ENCODE data around the gene CLCN3. TPM values are rescaled to one million over a fixed set of nuclear protein-coding genes. Genes with fewer than 3 reads are reported as not detected.

CLCN3 gene
- total RNA-seq, 1 experiment from 2014 or later = 38.3 TPM

DNA sequence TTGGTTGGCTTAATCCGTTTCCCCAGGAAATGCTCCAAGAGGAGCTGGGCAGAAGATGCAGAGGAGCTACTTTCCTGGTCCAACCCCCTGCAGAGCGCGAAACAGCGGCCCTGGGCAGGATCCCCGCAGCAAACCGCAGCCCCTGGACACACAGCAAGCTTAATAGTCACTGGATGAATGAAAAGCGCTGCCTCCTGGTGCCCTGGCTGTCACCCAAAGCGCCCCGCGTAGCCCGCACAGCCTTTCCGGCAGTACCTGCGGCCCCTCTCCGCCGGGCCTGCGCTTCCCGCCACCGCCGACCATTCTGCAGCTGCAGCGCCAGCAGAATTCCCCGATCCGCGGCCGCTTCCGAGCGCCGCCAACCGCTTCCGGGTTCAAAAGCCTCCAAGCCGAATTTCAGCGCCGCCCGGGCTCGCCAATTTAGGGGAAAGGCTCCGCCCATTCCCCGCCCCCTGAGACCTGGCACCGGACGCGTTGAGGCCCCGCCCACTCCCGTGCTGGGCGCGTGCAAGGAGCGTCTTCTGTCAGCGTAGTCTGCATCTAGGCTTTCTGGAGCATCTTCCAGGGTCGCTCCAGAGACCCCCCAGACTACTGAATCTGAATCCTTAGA, 137.3 kb downstream of the CLCN3 start, which contains the start of gene HPF1:
Gene HPF1, minus strand, starts transcription at position 370 of the 610 bp plus-strand sequence. Its CDS starts 67 bp downstream, at position 303.
- in situ Hi-C loops (cut with HindIII; ENCODE audit: low pct_unique_long_range_greater_than_20kb, low sequenced_read_pairs) = no loop called here
- Histone ChIP-seq H3K4me1 (ENCODE audit: control insufficient read depth, insufficient read depth, low read length) (peaks cover 6% of the 10 kb centered on the region), H3K4me3 (ENCODE audit: low read depth in 2 of 2, low read length in 2 of 2) (peak within 1 kb of the TSS; percentile 87 to 92), H3K36me3 (ENCODE audit: control insufficient read depth, insufficient read depth, low read length) (peaks cover 1% of the 10 kb centered on the region; the same call in 1 of the 2 replicates), H3K9me3 (ENCODE audit: control insufficient read depth, insufficient read depth, low read depth, low read length) (no peaks in the 10 kb centered on the region), H3K27ac (ENCODE audit: low read length) (peak within 1 kb of the TSS; percentile 84), H3K27me3 (ENCODE audit: control insufficient read depth, insufficient read depth, low read length) (no peaks in the 10 kb centered on the region)
- ATAC-seq (peak; percentile 97), DNase-seq (ENCODE audit: low read depth, low spot score) (peak; percentile 48)
- TF ChIP-seq SIN3A (IDR thresholded peaks at IDR 0.05; ENCODE audit: borderline replicate concordance, insufficient read depth, low read depth, low read length) (peak; percentile 5; the same call in 1 of the 2 replicates), POLR2AphosphoS5 (IDR thresholded peaks at IDR 0.05; ENCODE audit: low read depth, low read length) (peak; percentile 57), TCF7L2 (IDR thresholded peaks at IDR 0.05; ENCODE audit: low read depth, low read length) (no peak)
- TF ChIP-seq, protein P1, sequence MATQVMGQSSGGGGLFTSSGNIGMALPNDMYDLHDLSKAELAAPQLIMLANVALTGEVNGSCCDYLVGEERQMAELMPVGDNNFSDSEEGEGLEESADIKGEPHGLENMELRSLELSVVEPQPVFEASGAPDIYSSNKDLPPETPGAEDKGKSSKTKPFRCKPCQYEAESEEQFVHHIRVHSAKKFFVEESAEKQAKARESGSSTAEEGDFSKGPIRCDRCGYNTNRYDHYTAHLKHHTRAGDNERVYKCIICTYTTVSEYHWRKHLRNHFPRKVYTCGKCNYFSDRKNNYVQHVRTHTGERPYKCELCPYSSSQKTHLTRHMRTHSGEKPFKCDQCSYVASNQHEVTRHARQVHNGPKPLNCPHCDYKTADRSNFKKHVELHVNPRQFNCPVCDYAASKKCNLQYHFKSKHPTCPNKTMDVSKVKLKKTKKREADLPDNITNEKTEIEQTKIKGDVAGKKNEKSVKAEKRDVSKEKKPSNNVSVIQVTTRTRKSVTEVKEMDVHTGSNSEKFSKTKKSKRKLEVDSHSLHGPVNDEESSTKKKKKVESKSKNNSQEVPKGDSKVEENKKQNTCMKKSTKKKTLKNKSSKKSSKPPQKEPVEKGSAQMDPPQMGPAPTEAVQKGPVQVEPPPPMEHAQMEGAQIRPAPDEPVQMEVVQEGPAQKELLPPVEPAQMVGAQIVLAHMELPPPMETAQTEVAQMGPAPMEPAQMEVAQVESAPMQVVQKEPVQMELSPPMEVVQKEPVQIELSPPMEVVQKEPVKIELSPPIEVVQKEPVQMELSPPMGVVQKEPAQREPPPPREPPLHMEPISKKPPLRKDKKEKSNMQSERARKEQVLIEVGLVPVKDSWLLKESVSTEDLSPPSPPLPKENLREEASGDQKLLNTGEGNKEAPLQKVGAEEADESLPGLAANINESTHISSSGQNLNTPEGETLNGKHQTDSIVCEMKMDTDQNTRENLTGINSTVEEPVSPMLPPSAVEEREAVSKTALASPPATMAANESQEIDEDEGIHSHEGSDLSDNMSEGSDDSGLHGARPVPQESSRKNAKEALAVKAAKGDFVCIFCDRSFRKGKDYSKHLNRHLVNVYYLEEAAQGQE (IDR thresholded peaks at IDR 0.05; ENCODE audit: insufficient read depth in 1 of 2, low read depth in 2 of 2, low read length in 1 of 2) = no peak
- TF ChIP-seq, protein P2, sequence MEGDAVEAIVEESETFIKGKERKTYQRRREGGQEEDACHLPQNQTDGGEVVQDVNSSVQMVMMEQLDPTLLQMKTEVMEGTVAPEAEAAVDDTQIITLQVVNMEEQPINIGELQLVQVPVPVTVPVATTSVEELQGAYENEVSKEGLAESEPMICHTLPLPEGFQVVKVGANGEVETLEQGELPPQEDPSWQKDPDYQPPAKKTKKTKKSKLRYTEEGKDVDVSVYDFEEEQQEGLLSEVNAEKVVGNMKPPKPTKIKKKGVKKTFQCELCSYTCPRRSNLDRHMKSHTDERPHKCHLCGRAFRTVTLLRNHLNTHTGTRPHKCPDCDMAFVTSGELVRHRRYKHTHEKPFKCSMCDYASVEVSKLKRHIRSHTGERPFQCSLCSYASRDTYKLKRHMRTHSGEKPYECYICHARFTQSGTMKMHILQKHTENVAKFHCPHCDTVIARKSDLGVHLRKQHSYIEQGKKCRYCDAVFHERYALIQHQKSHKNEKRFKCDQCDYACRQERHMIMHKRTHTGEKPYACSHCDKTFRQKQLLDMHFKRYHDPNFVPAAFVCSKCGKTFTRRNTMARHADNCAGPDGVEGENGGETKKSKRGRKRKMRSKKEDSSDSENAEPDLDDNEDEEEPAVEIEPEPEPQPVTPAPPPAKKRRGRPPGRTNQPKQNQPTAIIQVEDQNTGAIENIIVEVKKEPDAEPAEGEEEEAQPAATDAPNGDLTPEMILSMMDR (IDR thresholded peaks at IDR 0.05) = no peak
- no TSS peak for BruUV-seq (replicated peaks)
- ChIA-PET POLR2A (no interaction called here), CTCF (no interaction called here)
- intact Hi-C loops (cut with micrococcal nuclease; ENCODE audit: unreplicated experiment) = no loop called here

DNA sequence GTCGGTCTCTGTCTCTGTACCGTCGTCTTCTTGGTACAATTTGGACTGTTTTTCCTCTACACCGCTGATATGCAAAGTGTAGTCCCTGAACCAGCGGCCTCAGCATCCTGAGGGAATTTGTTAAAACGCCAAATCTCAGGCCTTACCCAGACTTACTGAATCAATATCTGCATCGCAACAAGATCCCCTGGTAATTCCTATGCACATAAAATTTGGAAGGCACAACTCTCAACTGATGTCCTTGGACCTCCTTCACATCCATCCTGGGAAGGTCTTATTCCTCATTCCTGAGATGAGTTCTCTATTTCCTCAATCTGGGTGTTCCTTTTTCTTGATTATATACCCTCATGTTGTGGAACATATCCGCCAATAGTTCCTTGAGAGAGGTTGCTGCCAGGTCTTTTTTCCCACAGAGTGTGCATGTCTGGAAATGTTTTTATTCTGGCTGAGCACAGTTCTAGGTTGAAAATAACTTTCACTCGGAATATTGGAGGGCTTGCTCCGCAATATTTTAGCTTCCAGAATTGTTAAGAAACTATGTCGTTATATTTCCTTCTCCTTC, 138.1 kb downstream of the CLCN3 start:
- Histone ChIP-seq H3K4me1 (ENCODE audit: control insufficient read depth, insufficient read depth, low read length) (peaks cover 6% of the 10 kb centered on the region), H3K27ac (ENCODE audit: low read length) (no peak overlapping the region; the same call in 1 of the 2 replicates), H3K9me3 (ENCODE audit: control insufficient read depth, insufficient read depth, low read depth, low read length) (no peaks in the 10 kb centered on the region), H3K27me3 (ENCODE audit: control insufficient read depth, insufficient read depth, low read length) (no peaks in the 10 kb centered on the region), H3K4me3 (ENCODE audit: low read depth in 2 of 2, low read length in 2 of 2) (peak overlapping the region; percentile 87 to 92), H3K36me3 (ENCODE audit: control insufficient read depth, insufficient read depth, low read length) (no peaks in the 10 kb centered on the region; the same call in 1 of the 2 replicates)
- CTCF ChIA-PET = no interaction called here
- intact Hi-C loops (cut with micrococcal nuclease; ENCODE audit: unreplicated experiment) (no loop called here), in situ Hi-C loops (cut with HindIII; ENCODE audit: low pct_unique_long_range_greater_than_20kb, low sequenced_read_pairs) (no loop called here)
- DNase-seq (ENCODE audit: low read depth, low spot score) (no peak), ATAC-seq (0 out of 2 replicates have a peak, but pooled peaks have one; percentile 5)
- BruUV-seq (replicated peaks) = no TSS peak
- TF ChIP-seq POLR2AphosphoS5 (IDR thresholded peaks at IDR 0.05; ENCODE audit: low read depth, low read length) = no peak
- TF ChIP-seq, protein P1 (IDR thresholded peaks at IDR 0.05; ENCODE audit: insufficient read depth in 1 of 2, low read depth in 2 of 2, low read length in 1 of 2) = no peak
- no peak for TF ChIP-seq SIN3A (IDR thresholded peaks at IDR 0.05; ENCODE audit: borderline replicate concordance, insufficient read depth, low read depth, low read length)
- no peak for TF ChIP-seq TCF7L2 (IDR thresholded peaks at IDR 0.05; ENCODE audit: low read depth, low read length)
- TF ChIP-seq, protein P2 (IDR thresholded peaks at IDR 0.05) = no peak
- POLR2A ChIA-PET = no interaction called here

All from Panc1 (cell line).